ENCODE results near the gene LRIG3.

The LRIG3 gene

GRCh38 chr12:58901664-58902063 is 18.6 kb downstream of the LRIG3 start:
- DNase-seq (ENCODE audit: low read depth in 2 of 2), result no peak

- DNase-seq (ENCODE audit: low read depth in 2 of 2), result no peak
Observed at GRCh38 chr12:58897969-58898368, 22.3 kb downstream of the LRIG3 start.

GRCh38 chr12:58896278-58896677 is 24.0 kb downstream of the LRIG3 start:
- no peak for DNase-seq (ENCODE audit: low read depth in 2 of 2)

GRCh38 chr12:58895053-58895452 is 25.3 kb downstream of the LRIG3 start:
- DNase-seq (ENCODE audit: low read depth in 2 of 2), result no peak

GRCh38 chr12:58894040-58894439 is 26.3 kb downstream of the LRIG3 start:
- no peak for DNase-seq (ENCODE audit: low read depth in 2 of 2)

GRCh38 chr12:58893495-58893894 is 26.8 kb downstream of the LRIG3 start:
- DNase-seq (ENCODE audit: low read depth in 2 of 2), result no peak

- DNase-seq (ENCODE audit: low read depth in 2 of 2), result no peak
Observed at GRCh38 chr12:58889557-58889956, 30.7 kb downstream of the LRIG3 start.

- DNase-seq (ENCODE audit: low read depth in 2 of 2), result no peak
Observed at GRCh38 chr12:58888131-58888783, 32.0 kb downstream of the LRIG3 start.

- no peak for DNase-seq (ENCODE audit: low read depth in 2 of 2)
Observed at GRCh38 chr12:58887068-58887467, 33.2 kb downstream of the LRIG3 start.

GRCh38 chr12:58886474-58886873 is 33.8 kb downstream of the LRIG3 start:
- DNase-seq (ENCODE audit: low read depth in 2 of 2), result no peak

GRCh38 chr12:58884916-58885315 is 35.4 kb downstream of the LRIG3 start:
- DNase-seq (ENCODE audit: low read depth in 2 of 2), result no peak

- no peak for DNase-seq (ENCODE audit: low read depth in 2 of 2)
Observed at GRCh38 chr12:58883576-58884334, 36.5 kb downstream of the LRIG3 start.

GRCh38 chr12:58882826-58883225 is 37.5 kb downstream of the LRIG3 start:
- DNase-seq (ENCODE audit: low read depth in 2 of 2), result no peak

GRCh38 chr12:58881816-58882215 is 38.5 kb downstream of the LRIG3 start:
- no peak for DNase-seq (ENCODE audit: low read depth in 2 of 2)

GRCh38 chr12:58880639-58881038 is 39.7 kb downstream of the LRIG3 start:
- no peak for DNase-seq (ENCODE audit: low read depth in 2 of 2)

GRCh38 chr12:58877243-58877743 is 43.0 kb downstream of the LRIG3 start:
- DNase-seq (ENCODE audit: low read depth in 2 of 2), result no peak

- DNase-seq (ENCODE audit: low read depth in 2 of 2), result no peak
Observed at GRCh38 chr12:58873496-58873895, 46.8 kb downstream of the LRIG3 start.

- no peak for DNase-seq (ENCODE audit: low read depth in 2 of 2)
Observed at GRCh38 chr12:58871556-58871955, 48.7 kb downstream of the LRIG3 start.

- no peak for DNase-seq (ENCODE audit: low read depth in 2 of 2)
Observed at GRCh38 chr12:58870595-58870994, 49.7 kb downstream of the LRIG3 start.

- no peak for DNase-seq (ENCODE audit: low read depth in 2 of 2)
Observed at GRCh38 chr12:58860788-58861240, 59.5 kb downstream of the LRIG3 start.

- DNase-seq (ENCODE audit: low read depth in 2 of 2), result no peak
Observed at GRCh38 chr12:58860056-58860787, 60.1 kb downstream of the LRIG3 start.

GRCh38 chr12:58858030-58858429 is 62.3 kb downstream of the LRIG3 start:
- DNase-seq (ENCODE audit: low read depth in 2 of 2), result no peak
